AG04449 (cell line): ENCODE measurements around the gene AJAP1.

Source experiments
- CTCF ChIA-PET: fragments of 350-600 bp; formaldehyde crosslinking; extraction: SDS; loops from one replicate; lab custom pipeline; 2021; ENCODE audit warnings: antibody characterized with exemption; lab: Yijun Ruan, JAX
- POLR2A ChIA-PET: fragments of 400-600, 350-600 bp; formaldehyde crosslinking; extraction: SDS; loops from one replicate; lab custom pipeline; 2020; ENCODE audit warnings: antibody characterized with exemption, inconsistent platforms; lab: Yijun Ruan, JAX
- DNase-seq: peaks from one replicate; pipeline ENCODE4 v3.0.0-alpha.2; 2010; ENCODE audit warnings: low read depth, low spot score
- H3K4me3 ChIP-seq: 2 replicates; pipeline ENCODE4 v1.5.1; 2011; ENCODE audit warnings: low read depth, mild to moderate bottlenecking, control low read depth, low read length
- CTCF ChIP-seq: IDR thresholded peaks from one replicate; pipeline ENCODE4 v1.5.1; 2011; ENCODE audit warnings: mild to moderate bottlenecking, moderate library complexity, low read length, control low read depth, inconsistent platforms; ENCODE audit not compliant: insufficient read depth; ENCODE audit errors: missing control alignments

The AJAP1 gene

GRCh38 chr1:4733446-4734177 lies 79.2 kb downstream of the AJAP1 start:
- no peak for TF ChIP-seq CTCF
- ChIA-PET CTCF (no interaction called here), POLR2A (no interaction called here)
- no peak for DNase-seq
- no peak overlapping the region for H3K4me3 ChIP-seq

- no peak overlapping the region for H3K4me3 ChIP-seq
- TF ChIP-seq CTCF = no peak
- DNase-seq = no peak
- CTCF ChIA-PET = no interaction called here
- POLR2A ChIA-PET = no interaction called here
These were observed 79.8 kb downstream of the AJAP1 start for GRCh38 chr1:4734219-4734618.

GRCh38 chr1:4734791-4735190 lies 80.4 kb downstream of the AJAP1 start:
- TF ChIP-seq CTCF = no peak

GRCh38 chr1:4736254-4736653 lies 81.8 kb downstream of the AJAP1 start:
- no peak for DNase-seq
- no peak overlapping the region for H3K4me3 ChIP-seq
- ChIA-PET POLR2A (no interaction called here), CTCF (no interaction called here)
- no peak for TF ChIP-seq CTCF

More at GRCh38 chr1:4734791-4735190, 80.4 kb downstream of the AJAP1 start:
- ChIA-PET CTCF (no interaction called here), POLR2A (no interaction called here)
- H3K4me3 ChIP-seq = no peak overlapping the region
- no peak for DNase-seq

- no peak overlapping the region for H3K4me3 ChIP-seq
- ChIA-PET POLR2A (no interaction called here), CTCF (no interaction called here)
These were observed 87.5 kb downstream of the AJAP1 start for GRCh38 chr1:4741876-4742423.

More at GRCh38 chr1:4741876-4742423, 87.5 kb downstream of the AJAP1 start:
- no peak for TF ChIP-seq CTCF
- no peak for DNase-seq
